Heart left ventricle (tissue), 13 donors: Measurements from ENCODE around the gene TACC3.

Source experiments
- CTCF ChIP-seq, 12 donors: fragments of 200-600 bp; sonication (generic) in 4 of 12; IDR thresholded peaks; one replicate each; pipeline versions ENCODE4 v1.5.0 to v1.8.0; 2018 to 2022; ENCODE audit warnings: antibody characterized with exemption in 12 of 12, mild to moderate bottlenecking in 5 of 12
- POLR2A ChIP-seq, 2 donors: fragments of 450-650 bp; IDR thresholded peaks; one replicate each; pipeline ENCODE4 v1.6.1; 2017; ENCODE audit warnings: antibody characterized with exemption in 2 of 2, mild to moderate bottlenecking in 2 of 2, moderate library complexity in 2 of 2
- donor health status: ischemic (EF 13 %, LVEDD 7.1; RV severe dilation, severe dysfunction).
- donor health status: DM: no; HTN: yes; CAD: no.
- donor health status: DM: no; HTN: no; CAD: no.
- donor health status: ischemic (EF 25% LVEDD 6.9; RV normal size, moderate dysfunction).
- donor health status: ischemic (EF 25% LVEDD 5.7; RV mildly dilated, moderate dysfunction).
- donor health status: ischemic (EF 35%, LVEDD 5.7; RV mildly dilated, moderate dysfunction).
- donor health status: nonischemic (EF 11% LVEDD 7.7; RV severe dilation, severe dysfunction).
- donor health status: DM: yes; HTN: yes; CAD: no.
- donor health status: PGD.
- donor health status: ischemic (EF 29% LVEDD 5.4; RV normal size, mild dysfunction).
- donor health status: nonischemic (EF 23%, LVEDD 6.1; RV moderate dilation, normal function).

DNA sequence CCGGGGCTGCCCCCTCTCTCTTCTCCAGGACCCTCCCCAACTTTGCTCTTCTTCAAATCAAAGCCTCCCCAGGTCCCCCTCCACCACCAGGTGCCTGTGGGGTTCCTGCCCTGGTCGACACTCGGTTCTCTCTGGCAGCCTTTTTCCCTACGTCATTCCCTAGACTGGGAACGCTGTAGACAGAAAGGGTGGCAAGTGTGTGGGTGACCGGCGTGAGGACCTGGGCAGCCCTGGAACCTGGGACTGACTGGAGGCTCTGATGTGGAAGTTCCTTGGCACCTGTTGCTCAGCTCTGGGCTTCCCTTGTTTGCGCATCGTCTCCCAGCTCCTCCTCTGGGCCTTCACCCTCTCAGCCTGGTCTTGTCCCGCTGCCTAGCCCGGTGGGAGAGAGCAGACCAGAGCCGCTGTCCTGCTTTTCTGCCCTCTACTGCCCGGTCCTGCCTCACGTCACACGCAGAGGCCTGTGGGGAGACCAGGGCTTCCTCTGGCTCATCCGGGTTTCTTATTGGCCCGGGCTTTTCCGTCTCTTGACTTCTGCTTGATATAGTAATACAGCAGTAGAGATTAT, 1.3 kb downstream of the TACC3 start:
- no peak for TF ChIP-seq CTCF (IDR thresholded peaks at IDR 0.05)
- no peak for TF ChIP-seq POLR2A (IDR thresholded peaks at IDR 0.05)
